GM18870 (cell line): ENCODE measurements around the gene TMEM138.

Experiments
- ATAC-seq: cut with Tn5 transposase; IDR thresholded peaks from one replicate; pipeline ENCODE4 v1.9.1; 2021; ENCODE audit warnings: moderate library complexity; ENCODE audit not compliant: unreplicated experiment

The TMEM138 gene

GRCh38 chr11:61341706-61342105 is 20.5 kb upstream of the TMEM138 start:
- no peak for ATAC-seq

GRCh38 chr11:61342207-61342803 is 19.9 kb upstream of the TMEM138 start:
- ATAC-seq = no peak

GRCh38 chr11:61343792-61344745 is 18.1 kb upstream of the TMEM138 start:
- ATAC-seq = no peak

GRCh38 chr11:61345170-61345610 is 17.0 kb upstream of the TMEM138 start:
- no peak for ATAC-seq

- ATAC-seq = no peak
Observed at GRCh38 chr11:61345954-61346843, 16.0 kb upstream of the TMEM138 start.

GRCh38 chr11:61347916-61348461 is 14.2 kb upstream of the TMEM138 start:
- ATAC-seq = no peak

- no peak for ATAC-seq
Observed at GRCh38 chr11:61349189-61349751, 12.9 kb upstream of the TMEM138 start.

GRCh38 chr11:61349916-61350315 is 12.3 kb upstream of the TMEM138 start:
- no peak for ATAC-seq

GRCh38 chr11:61350336-61350735 is 11.8 kb upstream of the TMEM138 start:
- no peak for ATAC-seq

GRCh38 chr11:61350803-61351202 is 11.4 kb upstream of the TMEM138 start:
- ATAC-seq = no peak

GRCh38 chr11:61352038-61352437 is 10.1 kb upstream of the TMEM138 start:
- no peak for ATAC-seq

GRCh38 chr11:61353131-61354067 is 8.8 kb upstream of the TMEM138 start:
- ATAC-seq = no peak

GRCh38 chr11:61354208-61354607 is 8.0 kb upstream of the TMEM138 start:
- ATAC-seq = no peak

GRCh38 chr11:61356706-61357105 is 5.5 kb upstream of the TMEM138 start:
- no peak for ATAC-seq

- ATAC-seq = peak; percentile 39
Observed at GRCh38 chr11:61357233-61357893, 4.8 kb upstream of the TMEM138 start.

- ATAC-seq = no peak
Observed at GRCh38 chr11:61357894-61358239, 4.3 kb upstream of the TMEM138 start.

GRCh38 chr11:61358566-61358965 is 3.6 kb upstream of the TMEM138 start:
- no peak for ATAC-seq

- no peak for ATAC-seq
Observed at GRCh38 chr11:61359516-61359915, 2.7 kb upstream of the TMEM138 start.

- no peak for ATAC-seq
Observed at GRCh38 chr11:61361237-61361740, 885 bp upstream of the TMEM138 start.
